G401 (cell line): ENCODE data around the gene MACROD1. TPM values are rescaled to one million over a fixed set of nuclear protein-coding genes. Genes with fewer than 3 reads are reported as not detected.

ENCODE experiments used
- DNase-seq: peaks from one replicate; pipeline ENCODE4 v3.0.0-alpha.2; 2015; ENCODE audit warnings: low spot score
- in situ Hi-C: cut with HindIII; loops from 2 replicates; pipeline ENCODE4 v1.10.0; 2016; ENCODE audit warnings: low sequenced_read_pairs, mixed read lengths
- total RNA-seq: library from RNA; depleted of rRNA; stranded (reverse); fragments of >200 nt; shearing (Covaris generic); gene quantifications from 2 replicates; pipeline ENCODE4 v1.2.3, GENCODE V29; 2014

MACROD1 gene
- total RNA-seq, 1 experiment from 2014 or later: 85.0 TPM

GRCh38 chr11:64100782-64101353 lies 65.0 kb downstream of the MACROD1 start:
- DNase-seq: no peak
- in situ Hi-C loops: no loop called here

GRCh38 chr11:64100360-64100759 lies 65.6 kb downstream of the MACROD1 start:
- in situ Hi-C loops: no loop called here
- DNase-seq: peak; percentile 58

- DNase-seq: no peak
- in situ Hi-C loops: no loop called here
Observed at GRCh38 chr11:64099436-64099835, 66.5 kb downstream of the MACROD1 start.

- in situ Hi-C loops: no loop called here
Observed at GRCh38 chr11:64098318-64098831, 67.5 kb downstream of the MACROD1 start.

GRCh38 chr11:64097468-64098317 lies 68.2 kb downstream of the MACROD1 start:
- in situ Hi-C loops: no loop called here
- DNase-seq: no peak

More at GRCh38 chr11:64098318-64098831, 67.5 kb downstream of the MACROD1 start:
- DNase-seq: no peak

- no peak for DNase-seq
- in situ Hi-C loops: no loop called here
Observed at GRCh38 chr11:64096835-64097234, 69.1 kb downstream of the MACROD1 start.

- DNase-seq: peak; percentile 77
- in situ Hi-C loops: no loop called here
Observed at GRCh38 chr11:64095949-64096348, 70.0 kb downstream of the MACROD1 start.

- DNase-seq: no peak
- in situ Hi-C loops: no loop called here
Observed at GRCh38 chr11:64095273-64095817, 70.6 kb downstream of the MACROD1 start.

- no peak for DNase-seq
- in situ Hi-C loops: no loop called here
Observed at GRCh38 chr11:64094463-64095260, 71.3 kb downstream of the MACROD1 start.

GRCh38 chr11:64093233-64094039 lies 72.5 kb downstream of the MACROD1 start:
- no peak for DNase-seq

GRCh38 chr11:64092761-64093136 lies 73.2 kb downstream of the MACROD1 start:
- in situ Hi-C loops: no loop called here
- DNase-seq: no peak

More at GRCh38 chr11:64093233-64094039, 72.5 kb downstream of the MACROD1 start:
- in situ Hi-C loops: no loop called here

GRCh38 chr11:64092111-64092760 lies 73.7 kb downstream of the MACROD1 start:
- in situ Hi-C loops: no loop called here
- DNase-seq: no peak

GRCh38 chr11:64090806-64091516 lies 75.0 kb downstream of the MACROD1 start:
- in situ Hi-C loops: no loop called here
- DNase-seq: no peak

- in situ Hi-C loops: no loop called here
- DNase-seq: no peak
Observed at GRCh38 chr11:64089915-64090805, 75.8 kb downstream of the MACROD1 start.

- in situ Hi-C loops: no loop called here
- no peak for DNase-seq
Observed at GRCh38 chr11:64089493-64089892, 76.4 kb downstream of the MACROD1 start.

GRCh38 chr11:64089027-64089360 lies 76.9 kb downstream of the MACROD1 start:
- in situ Hi-C loops: no loop called here
- DNase-seq: no peak
